ENCODE measurements around the gene PTPRN2.

DNA sequence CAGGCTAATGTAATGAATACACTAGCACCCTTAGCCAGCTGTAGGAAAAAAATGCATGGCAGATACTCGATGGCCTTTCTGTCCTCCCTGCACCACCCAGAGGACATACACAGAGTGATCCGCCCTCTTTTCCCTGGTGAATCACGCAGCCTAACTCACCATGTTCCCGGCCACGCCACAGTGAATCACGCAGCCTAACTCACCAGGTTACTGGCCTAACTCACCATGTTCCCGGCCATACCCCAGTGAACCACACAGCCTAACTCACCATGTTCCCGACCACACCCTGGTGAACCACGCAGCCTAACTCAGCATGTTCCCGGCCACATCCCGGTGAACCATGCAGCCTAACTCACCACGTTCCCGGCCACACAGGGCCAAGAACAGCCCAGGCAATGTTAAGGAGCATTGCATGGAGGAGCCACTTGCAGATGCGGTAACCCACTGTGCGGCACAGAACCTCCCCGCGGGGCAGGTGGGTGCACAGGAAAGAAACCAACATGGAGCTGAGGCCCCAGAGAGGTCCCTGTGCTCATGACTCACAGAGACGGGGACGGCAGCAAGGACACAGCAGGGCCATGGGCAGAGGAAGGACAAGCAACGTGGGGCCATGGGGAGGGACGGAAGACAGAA is 742.3 kb downstream of the PTPRN2 start:
- TF ChIP-seq ZNF773 (CRISPR knock-in tag; IDR thresholded peaks at IDR 0.05; ENCODE audit: borderline replicate concordance) (no peak), PHB2 (IDR thresholded peaks at IDR 0.05; ENCODE audit: partially characterized antibody) (no peak), ZNF75D (CRISPR knock-in tag; IDR thresholded peaks at IDR 0.05; ENCODE audit: borderline replicate concordance) (no peak)
- TF ChIP-seq, protein P1, sequence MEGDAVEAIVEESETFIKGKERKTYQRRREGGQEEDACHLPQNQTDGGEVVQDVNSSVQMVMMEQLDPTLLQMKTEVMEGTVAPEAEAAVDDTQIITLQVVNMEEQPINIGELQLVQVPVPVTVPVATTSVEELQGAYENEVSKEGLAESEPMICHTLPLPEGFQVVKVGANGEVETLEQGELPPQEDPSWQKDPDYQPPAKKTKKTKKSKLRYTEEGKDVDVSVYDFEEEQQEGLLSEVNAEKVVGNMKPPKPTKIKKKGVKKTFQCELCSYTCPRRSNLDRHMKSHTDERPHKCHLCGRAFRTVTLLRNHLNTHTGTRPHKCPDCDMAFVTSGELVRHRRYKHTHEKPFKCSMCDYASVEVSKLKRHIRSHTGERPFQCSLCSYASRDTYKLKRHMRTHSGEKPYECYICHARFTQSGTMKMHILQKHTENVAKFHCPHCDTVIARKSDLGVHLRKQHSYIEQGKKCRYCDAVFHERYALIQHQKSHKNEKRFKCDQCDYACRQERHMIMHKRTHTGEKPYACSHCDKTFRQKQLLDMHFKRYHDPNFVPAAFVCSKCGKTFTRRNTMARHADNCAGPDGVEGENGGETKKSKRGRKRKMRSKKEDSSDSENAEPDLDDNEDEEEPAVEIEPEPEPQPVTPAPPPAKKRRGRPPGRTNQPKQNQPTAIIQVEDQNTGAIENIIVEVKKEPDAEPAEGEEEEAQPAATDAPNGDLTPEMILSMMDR (CRISPR knock-in tag; IDR thresholded peaks at IDR 0.05), result no peak
